ENCODE measurements around the gene SPRY4.
"Not testable (repeated sequence)": the region's sequence is repeated elsewhere in the genome, so short reads cannot be mapped to it uniquely, and the experiment has no call there.

The SPRY4 gene

DNA sequence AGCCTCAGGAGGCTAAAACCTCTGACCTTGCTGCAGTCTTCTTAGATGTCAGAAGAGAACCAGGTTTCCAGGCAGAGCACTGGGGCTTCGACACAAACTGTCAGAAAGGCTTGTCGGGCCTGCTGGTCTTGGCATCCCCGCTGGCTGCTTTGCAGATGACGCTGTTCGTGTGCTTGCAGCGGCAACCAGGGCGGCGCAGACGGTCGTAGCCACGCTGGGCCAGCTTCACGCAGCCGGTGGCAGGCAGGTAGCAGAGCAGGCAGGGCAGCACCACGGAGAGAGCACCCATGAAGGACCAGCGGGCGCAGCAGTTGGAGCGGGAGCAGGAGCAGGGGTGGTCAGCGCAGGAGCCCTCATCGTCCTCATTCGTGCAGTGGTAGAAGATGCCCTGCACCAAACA, 10.7 kb downstream of the SPRY4 start:
- DNase-seq: no peak

DNA sequence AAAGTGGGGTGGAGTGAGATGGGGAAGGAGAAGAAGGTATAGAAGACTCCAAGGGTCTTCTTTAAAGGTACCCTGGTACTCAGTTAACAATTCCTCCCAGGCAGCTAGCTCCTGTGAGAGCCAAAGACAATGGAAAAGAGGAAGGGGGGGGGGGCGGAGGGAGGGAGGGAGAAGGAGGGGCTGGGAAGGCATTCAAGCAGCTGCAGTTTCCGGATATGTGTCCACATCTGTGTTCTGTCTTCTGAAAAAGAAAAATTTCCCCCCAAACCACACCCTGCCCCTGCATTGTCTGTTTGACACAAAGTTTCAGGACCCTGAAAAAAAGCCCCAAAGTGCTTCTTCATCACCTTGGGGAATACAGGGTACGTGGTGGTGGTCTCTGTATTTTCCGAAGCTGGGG, 11.1 kb downstream of the SPRY4 start:
- no peak for DNase-seq

DNA sequence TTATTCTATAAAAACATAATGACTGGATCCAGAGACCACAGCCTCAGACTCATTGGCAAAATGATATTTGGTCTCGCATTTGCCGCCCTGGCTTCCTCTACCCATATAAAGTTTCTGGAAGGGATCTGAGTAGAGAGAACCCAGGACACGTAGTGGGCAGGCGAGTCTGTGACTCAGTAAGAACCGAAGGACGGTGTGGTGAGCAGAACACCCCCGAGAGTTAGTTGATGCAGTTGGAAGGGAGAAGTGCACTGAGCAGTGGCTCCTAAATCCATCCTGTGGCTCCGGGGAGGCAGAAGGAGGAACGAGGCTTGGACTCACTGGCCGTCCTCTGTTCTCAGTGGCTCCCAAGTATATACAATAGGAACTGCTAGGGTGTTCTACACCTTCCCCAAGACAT, 11.5 kb downstream of the SPRY4 start:
- DNase-seq: no peak

DNA sequence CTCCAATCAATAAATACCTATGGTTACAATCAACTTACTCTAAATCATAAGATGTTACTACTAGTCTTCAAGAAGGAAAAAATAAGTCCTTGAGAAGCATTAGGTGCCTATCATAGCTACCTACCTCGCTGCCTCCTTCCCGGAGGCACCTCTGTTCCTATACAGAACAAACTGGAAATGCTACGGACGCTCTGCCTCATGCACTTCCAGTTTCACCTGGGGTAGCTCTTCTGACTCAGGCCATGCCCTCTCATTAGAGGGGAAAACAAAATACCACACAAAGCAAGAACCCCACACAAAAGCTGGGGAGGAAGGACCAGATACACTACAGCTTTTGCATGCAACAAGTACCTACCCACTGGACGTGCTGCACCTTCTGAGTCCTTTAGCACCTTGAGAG, 12.4 kb downstream of the SPRY4 start:
- DNase-seq: no peak

DNA sequence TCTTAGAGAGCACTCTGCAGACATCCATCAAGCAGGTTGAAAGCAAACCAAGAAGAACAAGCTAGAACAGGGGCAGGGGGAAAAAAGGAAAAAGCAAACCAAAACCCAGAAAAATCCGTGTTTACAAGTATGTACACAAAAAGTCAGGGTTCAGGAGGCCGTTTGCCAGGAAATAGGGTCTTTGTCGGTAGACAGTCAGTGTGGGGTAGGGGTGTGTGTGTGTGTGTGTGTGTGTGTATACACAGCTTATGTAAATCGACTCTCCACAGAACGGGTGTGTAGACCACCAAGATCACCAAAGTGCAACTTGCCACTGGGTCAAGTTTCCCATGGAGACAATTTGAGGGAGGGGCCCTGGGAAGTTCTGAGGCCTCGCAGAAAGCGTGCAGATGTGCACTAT, 13.1 kb downstream of the SPRY4 start:
- DNase-seq: no peak

DNA sequence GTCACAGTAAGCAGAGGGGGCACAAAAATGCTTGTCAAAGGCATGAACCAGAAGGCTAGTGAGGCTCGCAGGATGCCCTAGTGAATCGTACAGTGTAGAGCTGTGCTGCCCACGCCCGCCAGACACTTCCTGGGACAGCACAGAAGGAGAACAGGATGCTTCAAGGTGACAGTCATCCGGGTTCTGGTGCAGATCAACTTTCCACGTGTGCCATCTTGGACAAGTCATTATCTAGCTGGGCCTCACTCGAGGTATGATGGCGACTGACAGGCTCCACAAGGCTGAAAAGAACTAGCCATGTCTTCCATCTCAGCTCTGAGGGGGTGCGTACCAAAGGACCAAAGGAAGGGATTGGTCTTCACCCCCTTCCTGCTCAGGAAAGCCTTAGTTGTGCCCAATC, 14.0 kb downstream of the SPRY4 start:
- DNase-seq: no peak

DNA sequence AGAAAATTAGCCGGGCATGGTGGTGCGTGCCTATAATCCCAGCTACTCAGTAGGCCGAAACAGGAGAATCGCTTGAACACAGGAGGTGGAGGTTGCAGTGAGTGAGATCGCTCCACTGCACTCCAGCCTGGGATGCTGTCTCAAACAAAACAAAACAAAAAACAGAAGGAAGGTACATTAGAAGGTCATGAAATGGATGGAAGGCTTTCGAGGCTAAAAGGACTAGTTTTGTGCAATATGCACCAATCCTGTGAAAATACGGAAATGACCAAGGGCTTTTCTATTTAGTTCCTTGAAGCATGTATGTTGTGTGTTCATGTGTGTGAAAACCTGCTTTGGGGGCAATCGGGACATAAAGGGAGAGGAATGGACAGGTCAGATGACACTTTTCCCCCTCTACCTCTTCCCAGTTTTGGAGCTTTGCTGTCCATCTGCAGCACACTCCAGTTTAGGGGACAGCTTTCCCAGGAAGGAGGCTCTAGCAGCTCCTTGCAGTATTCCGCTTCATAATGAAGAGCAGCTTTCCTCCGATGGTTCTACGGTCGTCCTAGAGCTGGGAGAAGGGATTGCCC, 15.0 kb downstream of the SPRY4 start:
- DNase-seq: no peak

DNA sequence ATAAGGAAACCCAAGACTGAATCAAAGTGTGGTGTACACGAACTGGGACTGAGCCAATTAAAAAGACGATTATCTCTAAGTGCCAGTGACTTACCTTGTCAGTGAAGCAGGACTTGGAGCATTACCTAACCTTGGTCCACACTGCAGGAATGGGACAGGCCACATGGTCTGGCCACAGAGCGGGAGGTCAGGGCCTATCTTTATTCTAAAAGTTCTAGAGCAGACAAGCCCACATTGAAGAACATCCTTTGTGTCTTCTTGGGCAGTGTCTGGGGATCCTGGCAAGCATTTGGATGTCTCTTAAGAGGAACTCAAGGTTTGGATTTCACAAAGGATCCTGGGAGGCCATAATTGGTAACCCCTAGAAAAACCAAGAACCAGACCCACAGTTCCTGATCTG, 16.5 kb downstream of the SPRY4 start:
- no peak for DNase-seq

DNA sequence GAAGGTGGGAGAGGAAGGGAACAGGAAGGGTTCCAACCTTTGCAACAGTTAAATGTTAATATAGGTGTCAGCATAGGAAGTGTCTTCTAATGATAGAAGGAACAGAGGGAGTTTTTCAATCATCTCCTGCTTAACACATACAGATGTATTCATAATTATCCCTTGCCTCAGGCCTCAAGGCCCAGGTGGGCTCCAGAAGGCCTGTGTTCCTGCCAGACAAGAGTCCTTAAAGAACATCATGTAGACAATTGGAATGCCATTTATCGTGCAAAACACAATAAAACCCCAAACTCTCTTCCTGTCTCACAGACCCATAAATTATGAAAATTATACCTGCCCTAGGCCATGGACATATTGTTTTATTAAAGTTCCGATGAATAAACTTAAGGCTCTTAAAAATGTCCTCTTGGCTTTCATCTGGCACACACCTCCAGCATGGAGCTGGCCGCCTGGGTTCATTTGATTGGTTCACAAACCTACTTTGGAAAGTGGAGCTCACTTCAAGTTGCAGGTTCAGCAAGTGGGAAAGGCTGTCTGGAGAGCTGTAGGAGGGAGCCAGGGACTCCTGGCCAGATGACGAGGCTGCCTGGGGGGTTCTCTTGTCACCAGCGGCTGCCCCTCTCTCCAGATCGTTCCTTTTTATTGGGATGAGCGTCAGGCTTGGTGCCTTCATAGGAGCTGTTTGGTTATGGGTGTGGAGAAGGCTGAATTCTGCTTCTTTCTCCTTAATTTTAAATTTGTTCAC, 17.5 kb downstream of the SPRY4 start:
- no peak for DNase-seq

DNA sequence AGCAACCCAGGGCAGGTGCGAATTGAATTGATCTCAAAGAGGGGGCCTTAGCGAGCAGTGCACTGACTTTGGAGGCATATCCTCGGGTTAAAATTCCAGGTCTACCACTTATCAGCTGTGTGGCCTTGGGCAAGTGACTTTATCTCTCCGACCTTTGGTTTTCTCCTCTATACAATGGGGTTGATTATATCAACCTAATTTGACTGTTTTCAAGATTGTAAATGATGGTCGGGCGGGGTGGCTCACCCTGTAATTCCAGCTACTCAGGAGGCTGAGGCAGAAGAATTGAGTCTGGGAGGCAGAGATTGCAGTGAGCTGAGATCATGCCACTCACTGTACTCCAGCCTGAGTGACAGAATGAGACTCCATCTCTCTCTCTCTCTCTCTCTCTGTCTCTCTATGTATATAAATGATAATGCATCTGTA, 18.7 kb downstream of the SPRY4 start:
- no peak for DNase-seq

DNA sequence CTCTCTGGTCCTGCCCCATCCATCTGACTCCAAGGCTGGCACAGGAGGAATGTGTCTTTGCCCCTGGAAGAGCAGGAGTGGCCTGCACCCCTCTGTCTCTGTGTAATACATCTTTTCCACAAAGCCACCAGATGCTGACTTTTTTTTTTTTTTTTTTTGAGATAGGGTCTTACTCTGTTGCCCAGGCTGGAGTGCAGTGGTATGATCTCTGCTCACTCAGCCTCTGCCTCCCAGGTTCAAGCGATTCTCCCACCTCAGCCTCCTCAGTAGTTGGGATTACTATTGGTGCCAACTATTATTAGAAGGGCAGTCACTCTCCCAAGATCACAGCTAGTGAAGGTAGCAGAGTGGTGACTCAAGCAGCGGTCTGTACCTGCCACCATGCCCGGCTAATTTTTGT, 19.6 kb downstream of the SPRY4 start:
- DNase-seq: no peak

DNA sequence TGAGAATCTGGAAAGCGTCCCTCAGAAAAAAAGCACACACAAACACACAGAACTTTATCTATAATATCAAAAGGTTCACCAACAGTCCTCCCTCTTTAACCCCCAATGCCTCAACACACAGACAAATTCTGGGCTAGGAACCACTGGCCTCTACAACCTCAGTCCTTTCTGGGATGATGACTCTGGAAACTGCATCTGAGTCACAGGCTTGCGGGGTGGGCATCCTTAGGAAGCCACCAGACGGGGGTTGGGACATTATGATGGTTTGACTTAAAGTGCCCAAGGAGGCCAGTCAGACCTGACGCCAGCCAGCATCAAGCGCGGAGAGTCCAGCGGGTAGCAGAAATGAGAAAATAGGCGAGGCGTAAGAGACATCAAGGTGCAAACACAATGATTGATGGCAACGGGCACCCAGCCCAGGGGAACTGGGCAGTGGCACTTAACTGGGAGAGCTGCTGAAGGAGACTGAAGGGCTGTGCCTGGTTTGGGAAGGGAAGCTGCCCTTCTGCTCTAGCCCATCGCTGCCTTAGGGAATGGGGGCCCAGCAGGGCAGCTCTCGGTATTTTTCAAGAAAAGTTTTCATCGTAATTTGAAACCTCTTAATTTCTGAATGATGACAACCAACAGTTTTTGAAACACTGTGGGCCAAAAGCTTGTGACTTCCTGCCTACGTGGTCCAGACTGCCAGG, 20.7 kb downstream of the SPRY4 start:
- no peak for DNase-seq

DNA sequence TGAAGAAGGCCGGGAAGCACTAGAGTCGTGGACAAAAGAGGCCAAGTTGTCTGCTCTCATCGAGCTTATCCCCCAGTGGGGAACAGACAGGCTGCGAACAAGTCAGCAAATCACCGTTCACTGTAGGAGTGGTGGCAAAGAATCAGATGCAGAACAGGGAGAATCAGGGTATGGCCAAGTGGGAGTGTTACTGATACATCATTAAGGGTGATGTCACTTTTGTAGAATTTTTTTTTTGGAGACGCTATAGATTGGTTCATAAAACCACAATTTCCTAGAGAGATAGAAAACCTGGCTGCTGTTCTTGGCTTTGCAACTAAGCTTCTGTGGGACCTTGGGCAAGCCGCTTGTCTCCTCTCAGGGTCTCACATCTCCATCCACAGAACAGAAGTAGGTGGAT, 21.3 kb downstream of the SPRY4 start:
- no peak for DNase-seq

DNA sequence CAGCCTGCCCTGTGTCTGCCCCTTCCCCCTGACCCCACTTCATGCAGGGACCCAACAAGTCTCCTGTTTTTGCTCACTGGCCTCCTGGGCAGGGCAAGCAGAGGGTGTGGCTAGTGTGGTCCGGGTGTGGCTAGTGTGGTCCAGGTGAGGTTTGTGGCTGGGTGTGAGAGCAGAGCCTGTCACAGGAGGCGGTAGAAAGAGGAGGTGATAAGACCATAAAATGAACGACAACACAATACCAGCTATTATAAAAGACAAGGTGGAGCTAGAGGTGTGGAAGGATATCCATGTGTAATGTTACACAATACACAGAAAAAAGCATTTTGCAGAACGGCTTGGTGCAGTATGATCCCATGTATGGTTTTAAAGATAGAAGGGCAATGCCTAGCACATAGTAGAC, 23.3 kb downstream of the SPRY4 start:
- no peak for DNase-seq

DNA sequence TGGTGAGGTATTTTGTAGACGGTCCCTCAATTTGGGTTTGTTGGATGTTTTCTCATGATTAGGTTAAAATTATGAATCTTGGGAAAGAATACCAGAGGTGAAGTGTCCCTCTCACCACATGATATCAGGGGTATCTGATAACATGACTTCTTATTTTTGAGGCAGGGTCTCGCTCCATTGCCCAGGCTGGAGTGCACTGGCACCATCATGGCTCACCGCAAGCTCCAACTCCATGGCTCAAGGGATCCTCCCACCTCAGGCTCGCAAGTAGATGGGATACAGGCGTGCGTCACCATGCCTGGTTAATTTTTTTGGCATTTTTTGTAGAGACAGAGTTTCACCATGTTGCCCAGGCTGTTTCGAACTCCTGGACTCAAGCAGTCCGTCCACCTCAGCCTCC, 24.1 kb downstream of the SPRY4 start:
- no peak for DNase-seq

DNA sequence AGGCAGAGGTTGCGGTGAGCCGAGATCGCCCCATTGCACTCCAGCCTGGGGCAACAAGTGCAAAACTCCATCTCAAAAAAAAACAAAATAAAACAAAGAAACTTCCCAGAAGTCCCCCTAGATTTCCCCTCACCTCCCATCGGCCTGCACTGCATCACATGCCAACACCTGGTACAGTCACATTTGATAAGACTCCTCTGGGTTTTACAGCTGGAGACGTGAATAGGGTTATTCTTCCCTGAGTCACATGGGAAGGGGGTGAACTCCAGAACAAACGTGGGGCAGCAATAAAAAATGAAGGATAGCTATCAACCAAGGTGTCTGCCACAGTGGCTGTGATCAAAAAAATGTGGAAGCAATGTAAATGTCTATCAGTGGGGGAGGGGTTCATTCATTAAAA, 26.0 kb downstream of the SPRY4 start:
- DNase-seq: no peak

DNA sequence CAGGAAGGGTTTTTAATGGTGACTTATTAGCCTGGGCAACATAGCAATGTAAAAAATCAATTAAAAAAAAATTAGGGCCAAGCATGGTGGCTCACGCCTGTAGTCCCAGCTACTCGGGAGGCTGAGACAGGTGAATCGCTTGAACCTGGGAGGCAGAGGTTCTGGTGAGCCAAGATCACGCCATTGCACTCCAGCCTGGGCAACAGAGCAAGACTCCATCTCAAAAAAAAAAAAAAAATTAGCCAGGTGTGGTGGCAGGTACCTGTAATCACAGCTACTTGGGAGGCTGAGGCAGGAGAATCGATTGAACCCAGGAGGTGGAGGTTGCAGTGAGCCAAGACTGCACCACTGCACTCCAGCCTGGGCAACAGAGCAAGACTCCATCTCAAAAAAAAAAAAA, 27.0 kb downstream of the SPRY4 start:
- not testable (repeated sequence) for DNase-seq

DNA sequence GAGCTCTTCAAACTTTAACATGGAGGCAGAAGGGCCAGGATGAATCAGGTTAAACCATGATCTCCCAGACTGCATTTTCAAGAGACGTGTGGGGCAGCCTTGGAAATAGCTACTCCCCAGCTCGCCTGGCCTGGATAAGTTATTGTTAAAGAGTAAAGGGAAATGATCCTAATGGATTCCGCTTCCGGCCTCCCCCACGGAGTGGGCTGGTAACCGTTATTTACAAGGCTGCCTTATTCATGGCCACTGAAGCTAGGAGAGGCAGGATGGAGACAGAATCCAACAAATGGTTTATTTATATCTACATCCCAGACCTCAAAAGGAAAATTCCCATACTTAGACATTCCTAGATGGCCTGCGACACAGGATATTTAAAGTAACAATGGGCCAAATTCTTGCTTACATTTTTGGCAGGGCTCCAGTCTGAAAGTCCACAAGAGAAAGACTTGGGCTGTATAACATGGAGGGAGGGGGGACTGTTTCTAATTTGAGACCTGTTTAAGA, 27.9 kb downstream of the SPRY4 start:
- no peak for DNase-seq

DNA sequence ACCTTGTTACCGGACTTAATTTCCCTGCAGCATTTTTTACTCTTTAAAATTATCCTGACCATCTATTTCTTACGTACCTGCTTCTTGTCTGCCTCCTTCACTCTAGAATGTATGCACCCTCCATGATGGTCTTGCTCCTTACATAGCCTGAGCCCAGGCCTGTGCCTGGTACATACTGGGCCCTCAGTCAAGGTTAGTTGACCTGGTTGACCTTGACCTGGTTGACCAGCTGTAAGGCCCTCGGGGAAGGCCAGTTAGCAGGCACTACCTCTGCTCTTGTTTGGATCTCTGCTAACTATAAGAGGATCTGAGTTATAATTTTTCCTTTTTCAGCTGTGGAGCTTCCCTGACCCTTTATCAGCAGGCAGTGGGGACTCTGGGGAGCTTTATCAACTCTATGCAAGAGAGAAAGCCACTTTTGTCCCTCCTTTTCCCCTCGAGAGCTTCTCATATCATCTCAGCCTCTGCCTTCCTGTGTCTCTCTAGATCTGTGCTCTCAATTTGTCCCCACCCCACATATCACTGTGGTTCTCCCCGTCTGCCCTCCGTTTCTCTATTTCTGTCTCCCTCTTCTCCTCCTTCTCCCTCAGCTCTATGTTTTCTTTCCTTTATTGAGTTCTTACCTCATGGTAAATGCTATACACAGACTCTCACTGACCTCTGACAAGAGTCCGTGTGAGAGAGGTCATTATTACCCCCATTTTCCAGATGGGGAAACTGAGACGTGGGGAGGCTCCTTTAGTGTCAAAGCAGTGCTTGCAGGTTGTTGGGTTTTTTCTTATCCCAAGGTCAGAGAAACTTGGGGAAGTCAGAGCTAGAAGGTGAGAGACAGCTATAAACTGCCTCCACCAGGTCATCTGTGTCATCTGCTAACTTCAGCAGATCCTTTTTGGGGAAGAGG, 28.6 kb downstream of the SPRY4 start:
- no peak for DNase-seq

DNA sequence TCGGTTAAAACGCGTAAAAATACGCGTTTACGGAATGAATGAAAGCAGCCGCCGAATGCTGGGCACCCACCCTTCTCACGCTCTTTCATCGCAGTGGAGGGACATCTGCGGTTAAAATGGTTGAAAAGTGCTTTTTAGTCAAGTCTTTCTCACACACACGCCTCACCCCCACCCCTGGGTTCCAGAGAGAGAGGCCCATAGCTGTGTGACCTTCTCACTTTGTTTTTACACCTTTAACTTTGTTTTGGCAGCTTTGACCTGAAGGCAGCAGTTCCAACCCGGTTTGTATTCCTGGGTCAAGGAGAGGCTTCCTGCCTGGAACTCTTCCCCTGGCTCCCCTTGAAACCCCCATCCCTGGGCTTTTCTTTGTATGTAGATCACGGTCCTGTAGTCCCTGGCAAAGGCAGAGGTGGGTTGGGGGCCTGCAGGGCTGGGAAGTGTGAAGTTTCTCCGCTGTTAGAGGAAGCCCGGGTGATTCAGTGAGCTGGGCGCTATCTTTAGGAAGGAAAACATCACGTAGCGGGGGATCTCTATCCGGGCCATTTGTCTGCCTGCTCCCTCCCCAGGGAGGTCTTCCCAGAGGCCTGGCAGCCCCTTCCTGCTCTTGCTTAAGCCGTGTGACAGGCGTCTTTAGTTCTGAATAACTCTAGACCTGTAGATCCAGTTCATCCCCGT, 29.6 kb downstream of the SPRY4 start:
- no peak for DNase-seq

DNA sequence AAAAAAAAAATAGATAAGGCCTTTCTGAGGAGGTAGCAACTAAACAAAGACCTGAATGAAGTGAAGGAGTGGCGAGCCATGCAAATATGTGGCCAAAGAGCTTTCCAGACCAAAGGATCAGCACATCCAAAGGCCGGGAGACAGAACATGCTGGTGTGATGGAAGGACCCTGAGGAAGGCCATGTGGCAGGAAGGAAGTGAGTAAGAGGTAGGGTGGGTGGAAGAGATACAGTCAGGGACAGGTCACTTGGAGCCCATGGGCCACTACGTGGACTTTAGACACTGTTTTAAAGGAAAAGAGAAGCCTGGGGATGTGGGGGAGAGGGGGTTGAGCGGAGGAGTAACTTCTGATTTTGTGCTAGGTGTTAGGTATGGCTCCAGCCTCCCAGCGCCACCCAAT, 31.3 kb downstream of the SPRY4 start:
- DNase-seq: no peak

DNA sequence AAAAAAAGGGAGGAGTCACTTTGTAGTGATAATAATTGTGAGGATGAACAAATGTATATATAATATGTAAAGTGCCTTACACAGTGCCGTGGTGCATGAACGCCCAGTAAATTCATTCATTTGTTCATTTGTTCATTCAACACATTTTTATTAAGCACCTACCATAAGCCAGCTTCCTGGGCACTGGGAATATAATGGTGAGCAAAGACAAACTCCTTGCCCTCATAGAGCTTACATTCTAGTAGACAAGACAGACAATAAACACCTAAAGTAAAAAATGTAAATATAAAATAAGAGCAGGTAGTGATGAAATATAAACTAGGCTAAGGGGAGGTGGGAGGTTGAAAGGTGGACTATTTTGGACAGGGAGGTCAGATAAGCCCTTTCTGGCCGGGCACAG, 32.0 kb downstream of the SPRY4 start:
- DNase-seq: no peak

DNA sequence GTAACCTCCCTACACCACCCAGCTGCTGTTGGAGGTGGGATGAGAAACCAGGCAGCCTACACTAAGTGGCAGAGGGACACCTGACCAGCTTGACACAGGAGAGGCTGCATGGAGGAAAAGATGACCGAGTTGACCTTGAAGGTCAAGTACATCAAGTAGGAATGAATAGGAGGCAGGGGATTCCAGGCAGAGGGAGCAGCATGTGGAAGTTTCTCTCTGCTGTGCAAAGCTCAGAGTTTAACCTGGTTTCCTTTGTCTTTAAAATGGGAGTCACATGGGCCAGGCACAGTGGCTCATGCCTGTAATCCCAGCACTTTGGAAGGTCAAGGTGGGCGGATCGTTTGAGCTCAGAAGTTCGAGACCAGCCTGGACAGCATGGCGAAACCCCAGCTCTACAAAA, 32.6 kb downstream of the SPRY4 start:
- no peak for DNase-seq

Measured in suppressor macrophage treated with lipopolysaccharide for 4 hours (primary cell).